GM19324 (cell line): ENCODE results near the gene UGT1A4.

Source experiments
- ATAC-seq: cut with Tn5 transposase; IDR thresholded peaks from one replicate; pipeline ENCODE4 v1.9.1; 2021; ENCODE audit warnings: mild to moderate bottlenecking, moderate library complexity; ENCODE audit not compliant: unreplicated experiment, low FRiP score

Gene UGT1A4

DNA sequence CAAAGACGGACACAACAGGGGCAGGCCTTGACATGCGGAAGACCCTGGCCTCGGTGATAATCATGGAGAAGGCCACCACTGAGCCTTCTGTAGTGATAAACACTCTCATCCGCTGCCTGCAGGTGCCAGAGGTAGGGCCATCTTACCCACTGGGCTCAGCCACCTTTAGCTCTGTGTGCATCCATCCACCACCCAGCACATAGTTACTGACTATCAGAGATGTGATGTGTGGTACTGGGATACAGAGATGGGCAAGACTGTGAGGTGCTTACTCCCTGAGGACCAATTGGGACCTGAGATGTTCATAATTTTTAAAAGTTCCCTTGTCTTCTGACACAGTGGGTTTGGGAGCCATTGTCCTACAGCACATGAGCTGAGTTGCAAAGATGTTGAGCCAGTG, 61.2 kb downstream of the UGT1A4 start:
- no peak for ATAC-seq

DNA sequence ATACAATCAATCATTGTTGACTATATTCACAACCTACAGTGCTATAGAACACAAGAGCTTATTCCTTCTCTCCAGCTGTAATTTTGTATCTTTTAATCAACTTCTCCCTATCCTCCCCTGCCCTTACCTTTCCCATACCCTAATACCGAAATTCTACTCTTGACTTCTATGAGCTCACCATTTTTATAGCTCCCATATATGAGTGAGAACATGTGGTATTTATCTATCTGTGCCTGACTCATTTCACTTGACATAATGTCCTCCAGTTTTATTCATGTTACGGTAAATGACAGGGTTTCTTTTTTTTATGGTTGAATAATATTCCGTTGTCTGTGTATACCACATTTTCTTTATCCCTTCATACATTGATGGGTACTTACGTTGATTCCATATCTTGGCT, 62.2 kb downstream of the UGT1A4 start:
- no peak for ATAC-seq

DNA sequence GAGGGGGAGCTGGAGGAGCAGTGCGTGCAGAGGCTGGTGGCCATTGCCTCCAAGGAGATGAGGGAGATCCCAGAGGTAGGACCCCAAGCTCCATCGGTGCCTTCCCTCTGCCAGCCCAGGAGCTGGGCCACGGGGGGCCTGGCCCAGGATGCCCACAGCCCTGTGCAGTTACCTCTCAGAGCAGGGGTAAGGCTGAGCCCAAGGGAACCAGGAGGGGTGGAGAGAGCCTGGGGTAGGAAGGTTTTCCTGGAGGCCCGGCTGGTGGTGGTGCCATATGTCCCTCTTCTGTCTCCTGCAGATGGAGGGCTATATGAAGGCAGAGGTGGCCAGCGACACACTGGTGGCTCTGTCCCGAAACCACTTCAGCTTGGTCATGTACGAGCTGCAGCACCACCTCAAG, 71.0 kb downstream of the UGT1A4 start:
- no peak for ATAC-seq

DNA sequence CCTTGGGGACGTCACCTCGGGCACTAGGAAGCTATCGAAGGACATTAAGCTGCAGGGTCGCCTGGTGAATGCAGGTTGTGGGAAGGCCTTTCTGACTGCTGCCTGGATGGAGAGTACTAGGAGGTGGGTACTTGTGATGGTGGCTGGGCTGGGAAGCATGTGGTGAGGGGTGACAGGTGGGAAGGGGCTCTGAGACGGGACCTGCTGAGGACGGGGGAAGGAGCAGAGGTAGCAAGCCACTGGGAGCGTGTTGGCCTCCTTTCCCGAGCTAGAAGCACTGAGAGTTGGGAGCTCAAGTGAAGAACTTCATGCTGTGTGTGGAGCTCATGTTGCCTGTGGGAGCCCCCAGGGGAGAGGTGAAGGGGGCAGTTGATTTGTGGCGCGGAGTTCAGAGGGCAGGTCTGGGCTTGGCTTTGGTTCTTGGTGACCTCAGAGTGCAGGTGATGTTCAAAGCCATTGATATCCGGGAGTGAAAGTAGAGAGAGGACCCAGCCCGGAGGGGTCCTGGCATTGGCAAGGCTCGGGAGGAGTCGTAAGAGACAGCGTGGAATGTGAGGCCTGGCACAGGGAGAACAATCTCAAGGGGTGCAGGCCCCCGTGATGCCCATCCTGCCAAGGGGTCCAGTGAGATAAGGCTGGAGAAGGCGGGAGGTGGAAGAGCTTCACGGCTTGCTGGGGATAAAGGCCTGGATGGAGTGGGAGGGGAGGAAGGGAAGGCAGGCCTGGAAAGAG, 72.8 kb downstream of the UGT1A4 start:
- ATAC-seq = no peak

DNA sequence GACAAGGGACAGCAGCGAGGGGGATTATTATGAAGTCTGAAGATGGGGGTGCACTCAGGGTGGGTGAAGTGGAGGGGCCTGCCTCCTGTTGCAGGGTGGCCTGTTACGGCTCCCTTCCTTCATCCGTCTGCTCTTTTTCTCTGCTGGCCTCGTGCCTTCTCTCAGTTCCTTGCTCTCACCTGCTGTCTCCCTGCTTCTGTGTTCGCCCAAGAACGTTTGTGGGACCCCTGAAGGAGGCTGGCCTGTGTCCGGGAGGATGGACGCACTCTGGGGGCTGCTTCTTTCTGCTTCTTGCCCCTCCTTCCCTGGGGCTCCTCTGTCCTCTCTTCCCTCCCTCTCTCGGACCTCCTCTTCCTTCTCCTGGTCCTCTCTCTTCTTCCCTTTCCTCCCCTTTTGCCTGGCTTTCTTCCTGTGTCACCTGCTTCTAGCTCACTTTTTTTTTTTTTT, 73.4 kb downstream of the UGT1A4 start:
- no peak for ATAC-seq

DNA sequence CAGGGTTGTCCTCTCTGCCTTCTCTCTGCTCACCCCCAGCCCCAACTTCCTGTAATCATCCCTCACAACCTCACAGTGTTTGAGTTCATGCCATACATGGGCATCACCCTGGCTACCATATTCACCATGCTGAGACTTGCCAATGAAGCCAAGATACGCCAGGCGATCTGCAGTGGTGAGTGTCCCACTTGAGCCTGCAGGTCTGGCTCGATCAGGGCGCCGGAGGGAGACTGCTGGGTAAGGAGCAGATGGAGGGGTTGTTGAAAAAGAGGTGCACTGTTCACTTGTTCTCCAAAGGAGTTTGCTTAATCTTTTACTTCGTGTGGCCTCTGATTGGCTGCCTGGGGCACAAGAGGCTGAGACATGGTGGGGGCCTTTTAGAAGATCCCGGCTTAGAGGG, 74.2 kb downstream of the UGT1A4 start:
- no peak for ATAC-seq

DNA sequence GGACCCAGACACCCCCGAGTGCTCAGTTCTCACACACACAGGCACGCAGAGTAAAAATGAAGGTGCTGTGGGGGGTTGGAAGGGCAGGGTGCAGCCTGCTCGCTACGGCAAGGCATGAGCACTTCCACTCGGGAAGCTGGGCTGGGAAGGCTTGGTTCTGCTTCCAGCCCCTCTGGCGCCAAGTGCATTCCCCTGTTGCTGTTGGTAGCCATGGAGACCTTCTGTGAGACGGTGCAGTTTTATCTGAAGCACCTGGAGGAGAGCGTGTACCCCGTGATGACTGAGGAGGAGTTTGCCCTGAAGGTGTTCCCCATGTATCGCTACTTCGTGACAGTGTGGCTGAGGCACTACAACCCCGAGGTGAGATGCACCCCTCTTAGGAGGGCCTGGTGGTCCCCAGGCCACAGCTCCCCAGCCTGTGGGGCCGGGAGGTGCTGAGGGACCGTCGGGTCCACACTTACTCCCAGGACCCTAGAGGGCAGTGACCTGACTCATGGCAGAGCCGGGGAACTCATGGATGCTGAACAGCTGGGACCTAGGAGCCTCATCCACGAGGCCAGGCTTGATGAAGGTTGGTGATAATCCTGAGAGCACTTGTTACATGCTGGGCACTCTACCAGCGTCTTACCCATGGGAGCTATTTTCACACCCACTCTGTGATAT, 75.1 kb downstream of the UGT1A4 start:
- ATAC-seq = no peak

DNA sequence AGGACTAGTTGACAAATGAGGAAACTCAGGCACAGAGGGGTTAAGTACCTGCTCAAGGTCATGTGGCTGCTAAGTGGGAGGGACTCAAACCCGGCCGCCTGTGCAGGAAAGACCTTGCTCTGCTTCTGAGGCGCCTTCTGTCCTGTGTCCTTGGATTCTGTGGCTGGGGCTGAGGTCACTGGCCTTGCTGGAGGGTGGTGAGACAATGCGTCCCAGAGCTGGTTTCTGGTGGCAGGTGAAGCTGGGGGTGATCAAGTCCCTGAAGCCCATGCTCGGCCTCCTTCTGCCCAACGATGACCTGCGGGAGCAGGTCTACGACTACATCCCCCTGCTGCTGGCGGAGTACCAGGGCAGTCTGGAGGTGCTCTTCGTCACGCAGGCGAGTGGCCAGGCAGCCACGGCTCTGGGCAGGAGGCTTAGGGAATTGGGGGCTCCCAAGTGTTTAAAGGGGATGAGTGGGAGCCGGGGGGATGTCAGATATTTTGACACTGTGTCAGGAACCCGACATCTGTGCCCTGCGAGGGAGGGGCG, 75.7 kb downstream of the UGT1A4 start:
- ATAC-seq = no peak

DNA sequence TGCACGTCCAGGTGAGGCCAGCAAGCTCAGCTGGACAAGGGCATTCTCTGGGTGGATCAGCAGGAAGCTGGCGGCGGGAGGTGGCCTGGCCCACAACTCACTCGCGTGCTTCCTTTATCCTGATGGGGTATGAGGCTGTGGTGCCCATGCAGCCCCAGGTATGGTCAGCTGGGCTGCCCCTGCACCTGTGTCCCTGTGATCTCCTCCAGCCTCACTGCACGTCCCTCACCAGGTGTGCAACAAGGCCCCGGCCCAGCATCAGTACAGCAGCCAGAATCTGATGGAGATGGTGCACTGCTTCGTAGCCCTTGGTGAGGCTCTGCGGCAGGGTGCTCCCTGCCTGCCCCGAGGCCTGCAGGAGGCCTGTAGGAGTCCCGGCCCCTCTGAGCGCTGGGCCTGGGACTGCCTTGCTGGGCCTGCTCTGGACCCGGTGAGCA, 77.2 kb downstream of the UGT1A4 start:
- ATAC-seq = no peak

DNA sequence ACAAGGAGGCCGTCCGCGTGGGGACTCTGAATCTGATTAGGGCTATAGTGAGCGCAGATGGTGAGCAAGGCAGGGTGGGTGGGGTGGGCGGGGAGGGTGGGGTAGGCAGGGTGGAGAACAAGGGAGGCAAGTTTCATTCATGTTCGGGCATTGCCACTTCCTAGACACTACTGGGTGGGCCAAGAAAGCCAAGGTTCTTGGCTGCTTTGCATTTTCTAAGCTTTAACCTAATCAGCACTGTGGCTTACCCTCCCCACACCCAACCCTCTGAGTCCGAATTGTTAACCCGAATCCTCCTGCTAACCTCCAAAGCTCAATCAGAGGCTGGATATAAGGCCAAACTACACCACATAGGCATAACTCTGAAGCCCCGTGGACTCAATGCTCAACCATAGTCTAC, 77.7 kb downstream of the UGT1A4 start:
- no peak for ATAC-seq

DNA sequence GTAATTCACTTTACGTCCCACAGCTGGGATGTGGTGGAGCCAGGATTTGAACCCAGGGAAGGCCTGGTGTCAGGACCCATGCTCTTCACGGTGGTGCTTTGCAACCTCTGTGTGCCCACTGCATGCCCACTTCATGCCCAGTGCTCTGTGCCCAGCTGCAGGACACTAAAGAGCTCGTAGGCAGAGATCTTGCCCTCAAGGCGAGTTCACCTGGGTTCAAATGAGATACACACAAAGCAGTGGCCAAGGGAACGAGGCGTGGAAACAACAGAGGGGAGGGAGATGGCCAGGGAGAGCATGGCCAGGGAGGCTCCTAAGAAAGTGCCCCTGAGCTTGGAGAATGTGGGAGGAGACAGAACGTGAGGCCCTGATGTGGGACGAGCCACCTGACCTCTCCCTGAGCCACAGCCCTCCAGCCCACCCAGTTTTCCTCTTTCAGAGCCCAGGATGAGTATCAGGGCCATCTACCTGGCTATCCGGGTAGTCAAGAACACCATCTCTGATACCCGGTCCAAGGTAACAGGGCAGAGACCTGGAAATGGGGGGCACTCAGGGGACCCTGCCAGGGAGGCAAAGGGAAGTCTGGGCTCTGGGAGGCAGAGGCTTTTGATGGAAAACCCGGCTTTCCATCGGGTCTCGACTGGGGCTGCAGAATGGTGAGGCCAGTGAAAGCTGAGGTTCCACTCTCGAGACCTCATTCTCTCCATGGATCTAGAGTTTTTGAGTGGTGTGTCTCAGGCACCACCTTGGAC, 80.0 kb downstream of the UGT1A4 start:
- ATAC-seq = no peak

DNA sequence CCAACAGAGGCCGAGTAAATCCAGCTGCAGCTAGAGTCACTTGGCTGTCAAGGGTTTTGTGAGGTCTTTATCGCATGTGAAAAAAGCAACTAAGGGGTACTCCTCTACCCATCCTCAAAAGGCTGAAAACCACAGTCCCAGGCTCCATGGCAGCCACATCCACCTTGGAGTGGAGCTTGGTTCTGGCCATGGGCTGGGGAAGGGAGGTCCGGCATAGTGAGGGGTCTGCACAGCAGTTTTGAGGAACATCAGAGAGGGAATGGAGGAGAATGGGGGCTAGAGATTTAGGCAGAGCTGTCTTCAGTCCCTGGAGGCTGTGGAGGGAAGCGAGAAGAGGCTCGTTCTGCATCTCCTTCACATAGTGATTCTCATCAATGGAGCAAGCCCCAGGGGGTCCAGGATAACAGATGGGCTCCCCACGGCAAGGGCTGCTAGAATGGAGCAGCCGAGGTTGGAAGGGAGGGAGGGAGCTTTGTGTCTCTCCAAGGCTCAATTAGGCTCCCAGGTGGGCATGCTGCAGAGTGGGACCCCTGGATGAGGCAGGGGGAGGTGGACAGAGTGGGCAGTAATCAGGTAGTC, 80.6 kb downstream of the UGT1A4 start:
- ATAC-seq = no peak

DNA sequence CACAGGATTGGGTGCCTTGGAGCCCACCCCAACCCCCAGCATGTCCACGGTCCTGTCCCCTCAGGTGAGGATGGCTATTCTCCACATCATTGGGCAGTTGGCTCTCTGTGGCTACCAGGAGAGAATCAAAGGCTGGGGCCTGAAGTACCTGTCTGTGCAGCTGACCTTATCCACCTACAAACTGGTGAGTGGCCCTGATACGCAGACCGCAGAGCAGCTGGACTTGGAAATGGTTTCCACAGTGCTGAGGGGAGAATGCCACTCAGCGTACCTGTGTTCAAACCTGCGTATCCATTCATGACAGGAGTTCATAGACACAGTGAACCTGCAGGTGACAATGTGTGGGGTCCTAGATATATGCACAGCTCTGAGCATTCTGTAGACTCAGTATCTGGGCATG, 81.2 kb downstream of the UGT1A4 start:
- no peak for ATAC-seq

DNA sequence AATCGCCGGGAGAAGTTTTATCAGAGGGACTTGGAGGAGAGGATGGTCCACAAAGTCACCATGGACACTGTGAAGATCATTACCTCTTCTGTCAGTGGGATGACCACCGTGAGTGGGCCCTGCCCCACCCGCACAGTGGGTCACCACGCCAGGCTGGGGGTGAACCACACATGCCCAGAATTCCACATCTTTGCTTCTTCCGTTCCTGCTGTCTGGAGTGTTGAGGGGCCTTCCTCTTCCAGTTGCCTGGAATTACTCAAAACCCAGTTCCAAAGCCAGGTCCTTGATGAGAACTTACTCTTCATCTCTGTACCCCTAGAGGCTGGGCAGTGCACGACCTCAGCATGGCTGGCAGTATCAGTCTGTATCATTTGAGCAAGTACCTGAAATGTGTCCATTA, 81.7 kb downstream of the UGT1A4 start:
- ATAC-seq = no peak

DNA sequence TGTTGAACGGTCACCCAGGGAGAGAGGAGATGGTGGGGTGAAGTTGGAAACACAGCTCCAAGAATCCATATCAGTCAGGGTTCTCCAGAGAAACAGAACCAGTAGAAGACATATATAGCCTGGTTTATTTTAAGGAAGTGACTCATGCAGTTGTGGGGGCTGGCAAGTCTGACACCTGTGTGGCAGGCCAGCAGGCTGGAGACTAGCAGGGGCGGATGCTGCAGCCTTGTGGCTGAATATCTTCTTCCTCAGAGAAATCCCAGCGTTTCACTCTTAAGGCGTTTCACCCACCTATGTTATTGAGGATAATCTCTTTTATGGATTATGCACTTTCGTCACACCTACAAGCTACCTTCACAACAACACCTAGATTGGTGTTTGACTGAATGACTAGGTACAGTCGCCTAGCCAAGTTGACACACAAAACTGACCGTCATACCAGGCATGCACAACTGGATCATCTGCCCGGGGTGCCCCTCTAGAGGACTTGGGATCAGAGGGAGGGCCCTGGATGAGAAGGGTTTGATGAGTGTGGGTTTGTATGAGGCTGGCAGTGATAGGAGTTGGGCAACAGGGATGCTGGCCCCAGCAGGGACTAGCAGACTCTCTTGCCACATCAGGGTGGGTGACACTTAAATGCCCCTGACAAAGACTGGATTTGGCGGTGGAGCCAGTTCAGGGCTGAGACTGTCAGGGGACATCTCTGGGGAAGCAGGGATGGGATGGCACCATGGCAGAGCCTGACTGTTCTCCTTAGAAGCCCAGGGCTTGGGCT, 83.0 kb downstream of the UGT1A4 start:
- no peak for ATAC-seq

DNA sequence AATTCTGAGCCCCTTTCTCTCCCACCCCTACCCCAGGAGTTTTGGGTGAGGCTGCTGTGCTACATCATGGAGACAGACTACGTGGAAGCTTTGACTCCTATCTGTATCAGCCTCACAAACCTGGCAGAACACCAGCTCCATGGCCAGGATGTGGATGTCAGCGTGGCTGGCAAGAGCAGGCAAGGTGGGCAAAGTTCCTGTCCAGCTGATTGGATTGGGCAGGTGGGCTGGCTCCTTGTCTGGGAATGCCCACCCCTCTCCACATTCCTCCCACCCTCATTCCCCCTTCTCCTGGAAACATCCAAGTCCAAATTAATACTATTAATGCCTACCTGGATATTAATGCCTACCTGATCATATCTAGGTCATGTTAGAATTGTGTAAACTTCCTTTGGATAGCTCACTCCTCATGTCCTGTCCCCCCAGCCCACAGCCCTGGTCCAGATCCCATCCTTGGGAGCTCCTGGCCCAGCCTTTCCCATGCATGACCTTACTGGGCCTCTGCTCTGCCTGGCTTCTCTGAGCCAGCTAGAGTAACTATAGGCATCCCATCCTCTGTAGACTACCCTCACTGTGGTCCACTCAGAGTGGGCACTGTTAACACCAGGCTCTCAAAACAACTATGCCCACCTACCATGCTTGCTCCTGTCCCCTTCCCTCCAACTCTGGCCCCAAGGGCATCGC, 83.7 kb downstream of the UGT1A4 start:
- no peak for ATAC-seq

DNA sequence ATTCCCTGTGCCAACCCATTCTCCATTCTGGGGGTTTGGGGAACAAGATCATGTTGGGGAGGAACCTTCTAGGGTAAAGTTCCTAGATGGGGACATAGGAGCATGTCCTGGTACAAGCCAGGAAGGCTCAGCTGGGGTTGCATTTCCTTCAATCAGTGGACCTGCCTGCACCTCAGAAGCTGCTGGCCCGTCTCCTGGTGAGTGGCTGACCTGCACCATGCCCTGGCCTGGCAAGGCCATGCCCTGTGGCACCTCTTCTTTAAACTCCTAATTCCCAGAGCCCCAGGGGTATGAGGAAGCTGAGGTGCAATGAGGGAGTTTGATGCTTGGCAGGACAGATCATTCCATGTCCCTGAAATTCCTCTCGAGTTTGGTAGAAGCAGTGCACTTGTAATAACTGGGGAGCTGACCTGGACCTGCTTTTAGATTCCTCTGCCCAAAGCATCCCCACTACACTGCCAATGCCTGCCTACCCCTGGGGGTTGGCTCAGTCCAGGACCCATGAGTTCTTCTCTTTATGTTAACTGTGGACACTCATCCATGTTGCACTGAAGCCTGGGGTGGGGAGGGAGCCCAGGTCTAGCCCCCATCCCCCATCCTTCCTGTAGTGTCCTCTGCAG, 84.9 kb downstream of the UGT1A4 start:
- no peak for ATAC-seq

DNA sequence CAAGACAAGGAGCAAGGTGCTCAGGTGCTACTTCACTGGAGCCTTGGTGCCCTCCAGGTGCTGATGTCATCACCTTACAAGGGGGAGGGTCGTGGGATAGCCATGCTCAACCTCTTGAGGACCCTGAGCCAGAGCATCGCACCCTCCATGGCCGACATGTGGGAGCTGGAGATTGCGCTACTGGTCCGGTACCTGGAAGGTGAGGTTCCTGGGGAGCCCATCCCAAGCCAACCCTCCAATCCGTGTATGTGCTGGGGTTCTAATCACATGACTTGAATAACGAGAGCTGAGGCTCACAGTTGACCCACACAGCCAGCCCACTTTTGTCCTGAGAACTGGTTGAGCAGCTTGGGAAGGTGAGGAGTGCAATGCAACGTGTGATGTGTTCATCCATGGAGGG, 85.5 kb downstream of the UGT1A4 start:
- ATAC-seq = no peak

DNA sequence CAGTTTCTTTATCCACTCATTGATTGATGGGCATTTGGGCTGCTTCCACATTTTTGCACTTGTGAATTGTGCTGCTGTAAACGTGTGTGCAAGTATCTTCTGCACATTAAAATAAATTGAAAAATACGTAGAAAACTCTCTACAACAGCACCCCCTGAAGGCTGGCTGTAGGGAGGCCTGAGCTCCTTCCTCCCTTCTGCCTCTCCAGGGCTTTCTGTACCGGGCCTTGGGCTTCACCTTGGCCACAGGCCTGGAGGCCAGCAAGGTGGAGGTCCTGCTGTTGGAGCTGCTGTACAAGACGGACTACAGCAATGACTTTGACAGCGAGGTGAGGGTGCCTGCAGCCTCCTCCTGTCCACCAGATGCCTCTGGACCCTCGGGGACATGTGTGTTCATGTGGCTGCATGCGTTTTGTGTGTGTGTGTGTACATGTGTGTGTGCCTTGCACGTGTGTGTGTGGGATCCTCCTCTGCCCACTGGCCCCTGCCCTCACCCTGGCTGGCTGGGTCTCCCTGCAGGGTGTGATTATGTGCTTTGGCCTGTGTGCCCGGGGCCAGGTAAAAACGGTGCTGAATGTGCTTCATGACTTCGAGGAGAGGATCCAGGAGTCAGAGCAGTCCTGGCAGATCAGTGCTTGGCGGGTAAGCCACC, 88.8 kb downstream of the UGT1A4 start:
- ATAC-seq = no peak
